ENCODE results near the gene RTL9.

RTL9 gene

DNA sequence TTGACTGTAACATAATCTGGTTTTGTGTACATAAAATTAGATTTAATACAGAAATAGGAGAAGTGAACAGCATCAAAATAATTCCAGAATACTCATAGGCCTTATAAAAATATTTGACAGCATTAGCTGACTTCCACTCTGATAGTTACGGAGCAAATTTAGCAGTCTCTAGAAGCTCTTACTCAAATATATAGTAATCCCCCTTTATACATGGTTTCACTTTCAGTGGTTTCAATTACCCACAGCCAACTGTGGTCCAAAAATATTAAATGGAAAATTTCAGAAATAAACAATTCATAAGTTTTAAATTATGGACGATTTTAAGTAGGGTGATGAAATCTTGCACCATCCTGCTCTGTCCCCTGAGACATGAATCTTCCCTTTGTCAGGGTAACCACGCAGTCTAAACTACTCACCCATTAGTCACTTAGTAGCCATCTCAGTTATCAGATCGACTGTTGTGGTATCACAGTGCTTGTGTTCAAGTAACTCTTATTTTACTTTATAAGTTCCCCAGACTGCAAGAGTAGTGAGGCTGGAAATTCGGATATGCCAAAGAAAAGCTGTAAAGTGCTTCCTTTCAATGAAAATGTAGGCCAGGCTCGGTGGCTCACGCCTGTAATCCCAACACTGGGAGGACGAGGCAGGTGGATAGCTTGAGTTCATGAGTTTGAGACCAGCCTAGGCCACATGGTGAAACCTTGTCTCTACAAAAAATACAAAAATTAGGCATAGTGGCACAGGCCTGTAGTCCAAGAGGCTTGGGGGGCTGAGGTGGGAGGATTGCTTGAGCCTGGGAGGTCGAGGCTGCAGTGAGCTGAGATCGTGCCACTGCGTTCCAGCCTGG lies 17.2 kb upstream of the RTL9 start:
- DNase-seq (ENCODE audit: low read depth, low spot score): peak; percentile 20

DNA sequence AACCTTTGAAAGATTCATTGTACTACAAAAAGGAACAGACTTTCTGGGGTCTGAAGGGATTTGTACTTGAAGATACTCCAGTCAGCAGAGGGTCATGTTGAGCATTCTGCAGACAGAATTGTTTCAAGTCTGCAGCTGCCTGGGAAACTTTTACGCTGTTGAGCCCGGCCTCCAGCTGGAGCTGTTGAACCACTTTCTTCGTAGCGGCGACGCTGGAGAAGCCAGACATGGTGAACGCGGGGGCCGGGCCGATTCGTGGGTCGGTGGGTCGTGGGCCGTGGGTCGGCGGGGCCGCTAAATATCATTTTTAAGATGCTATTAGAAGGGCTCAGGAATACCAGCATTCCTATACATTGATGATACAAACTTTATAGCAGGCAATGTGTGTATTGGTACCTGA lies 12.0 kb upstream of the RTL9 start:
- DNase-seq (ENCODE audit: low read depth, low spot score): no peak

DNA sequence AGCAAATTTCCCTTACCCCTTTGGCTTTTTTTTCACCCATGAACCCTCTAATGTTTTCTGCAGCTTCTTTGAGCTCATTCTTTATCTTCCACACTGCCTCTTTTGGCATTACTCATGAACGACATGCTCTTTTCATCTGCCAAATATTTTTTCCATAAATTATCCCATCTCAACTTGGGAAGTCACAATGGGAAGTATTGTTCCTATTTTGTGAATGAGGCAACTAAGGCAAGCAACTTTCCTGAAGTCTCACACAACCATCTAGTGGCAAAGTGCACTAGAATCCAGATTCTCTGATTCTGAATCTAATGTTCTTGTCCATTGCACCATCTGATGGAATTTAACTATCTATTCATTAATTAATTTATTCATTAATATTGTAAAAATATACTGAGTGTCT lies 625 bp downstream of the RTL9 start:
- no peak for DNase-seq (ENCODE audit: low read depth, low spot score)

DNA sequence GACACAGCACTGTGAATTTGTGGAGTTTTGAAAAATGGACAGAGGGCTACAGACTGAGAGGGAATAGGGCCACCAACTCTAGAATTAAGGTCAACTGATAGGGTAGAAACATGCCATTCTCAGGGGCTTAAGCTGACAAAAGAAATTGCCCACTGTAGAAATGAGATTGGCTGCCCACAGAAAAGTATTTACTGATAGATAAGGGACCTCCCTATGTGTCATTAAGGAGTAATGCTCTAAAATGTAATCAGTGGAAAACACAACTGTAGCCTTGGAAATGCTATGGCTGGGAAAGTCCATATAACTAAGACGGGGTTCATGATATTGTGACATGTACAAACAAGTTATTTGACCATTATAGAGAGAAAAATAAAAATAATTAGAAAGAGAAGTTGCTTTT lies 4.6 kb downstream of the RTL9 start:
- DNase-seq (ENCODE audit: low read depth, low spot score): no peak

DNA sequence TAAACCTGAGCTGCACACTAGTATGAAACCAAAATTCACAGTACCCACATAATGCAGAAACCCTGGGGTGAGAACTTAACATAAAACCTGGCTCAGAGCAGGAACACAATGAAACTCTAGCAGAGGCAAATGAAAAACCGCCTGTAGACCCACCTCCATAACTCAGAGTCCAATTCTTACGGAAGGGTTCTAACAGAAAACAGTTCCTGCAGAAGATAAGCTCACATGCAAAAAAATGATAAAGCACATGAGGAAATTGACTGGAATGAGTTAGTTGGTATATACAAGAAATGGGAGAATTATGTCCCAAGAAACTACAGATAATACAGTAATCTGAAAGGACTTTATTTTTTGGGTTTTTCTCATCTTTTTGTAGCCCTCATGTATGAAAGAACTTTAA lies 14.7 kb downstream of the RTL9 start:
- DNase-seq (ENCODE audit: low read depth, low spot score): no peak

DNA sequence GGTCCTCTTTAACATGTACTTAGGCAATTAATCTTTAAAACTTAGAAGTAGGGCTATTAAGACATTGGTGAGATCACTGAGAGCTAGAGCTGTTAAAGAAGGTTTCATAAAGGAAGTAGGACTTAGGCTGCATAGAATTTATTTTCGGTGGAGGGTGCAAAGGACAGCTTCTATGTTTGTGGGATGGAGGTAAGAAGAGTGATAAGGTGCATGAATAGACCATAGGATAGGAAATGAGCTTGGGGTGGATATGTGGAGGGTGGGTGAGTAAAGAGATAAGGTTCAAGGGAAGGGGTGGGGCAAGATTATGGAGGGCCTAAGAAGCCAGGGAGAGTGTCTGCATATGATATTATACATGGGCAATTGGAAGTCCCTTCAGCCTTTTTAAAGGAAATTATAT lies 15.9 kb downstream of the RTL9 start:
- no peak for DNase-seq (ENCODE audit: low read depth, low spot score)

DNA sequence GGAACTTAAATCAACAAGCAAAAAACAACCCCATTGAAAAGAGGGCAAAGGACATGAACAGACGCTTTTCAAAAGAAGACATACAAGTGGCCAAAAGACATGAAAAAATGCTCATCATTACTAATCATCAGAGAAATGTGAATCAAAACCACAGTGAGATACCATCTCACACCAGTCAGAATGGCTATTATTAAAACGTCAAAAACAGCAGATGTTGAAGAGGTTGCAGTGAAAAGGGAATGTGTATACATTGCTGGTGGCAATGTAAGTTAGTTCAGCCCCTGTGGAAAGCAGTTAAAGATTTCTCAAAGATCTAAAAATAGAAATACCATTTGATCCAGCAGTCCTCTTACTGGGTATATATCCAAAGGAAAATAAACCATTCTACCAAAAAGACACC lies 22.6 kb downstream of the RTL9 start:
- no peak for DNase-seq (ENCODE audit: low read depth, low spot score)

DNA sequence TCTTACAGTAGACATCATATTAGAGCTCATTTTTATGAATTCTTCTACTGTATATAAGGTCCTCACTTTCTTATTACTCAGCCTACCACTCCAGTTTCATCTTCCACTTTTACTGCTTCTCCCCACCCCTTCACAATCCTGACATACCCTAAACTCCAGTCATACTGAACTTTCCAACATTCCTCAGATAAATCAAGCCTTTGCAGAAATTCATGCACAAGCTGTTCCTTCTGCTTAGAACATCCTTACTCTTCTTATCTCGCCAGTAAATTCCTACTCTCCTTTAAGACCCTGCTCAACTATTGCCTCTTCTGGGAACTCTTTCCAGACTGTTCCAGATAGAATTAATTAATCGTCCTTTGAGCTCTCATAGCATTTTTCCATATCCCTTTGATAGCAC lies 24.8 kb downstream of the RTL9 start:
- DNase-seq (ENCODE audit: low read depth, low spot score): peak; percentile 67

DNA sequence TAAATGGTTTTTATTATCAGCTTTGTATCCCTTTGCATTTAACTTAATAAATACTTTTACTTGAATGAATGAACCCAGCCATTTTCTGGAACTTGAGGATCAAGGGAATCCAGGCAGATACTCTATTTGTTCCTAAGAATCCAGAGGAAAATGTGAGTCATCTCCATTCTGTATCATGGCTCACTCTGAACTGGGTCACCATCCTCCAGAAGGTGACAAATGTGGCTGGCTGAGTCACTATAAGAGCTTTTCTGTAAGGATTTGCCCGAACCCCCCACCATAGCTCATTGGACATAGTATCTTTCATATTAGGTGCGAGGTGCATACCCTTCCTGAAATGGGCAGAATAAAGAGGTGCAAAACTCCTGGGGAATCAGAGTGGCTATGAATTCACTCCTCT lies 25.8 kb downstream of the RTL9 start:
- DNase-seq (ENCODE audit: low read depth, low spot score): peak; percentile 28

DNA sequence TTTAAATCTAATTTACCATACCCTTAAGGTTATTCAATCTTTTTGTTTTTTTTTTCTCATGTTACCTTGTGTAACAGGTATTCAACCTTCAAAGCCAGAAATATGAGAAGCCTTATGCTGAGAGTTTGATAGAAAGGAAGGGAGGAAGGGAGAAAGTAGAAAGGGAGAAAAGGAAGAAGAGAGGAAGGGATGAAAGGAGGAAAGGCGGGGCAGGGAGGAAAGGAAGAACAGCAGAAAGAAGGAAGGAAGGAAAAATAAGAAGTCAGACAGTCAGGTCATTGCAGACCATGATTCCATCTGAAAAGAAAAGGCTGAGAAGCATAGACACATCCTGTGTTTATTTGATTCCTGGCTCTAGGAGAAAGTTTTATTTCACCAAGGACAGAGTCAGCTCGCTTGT lies 30.9 kb downstream of the RTL9 start:
- no peak for DNase-seq (ENCODE audit: low read depth, low spot score)

DNA sequence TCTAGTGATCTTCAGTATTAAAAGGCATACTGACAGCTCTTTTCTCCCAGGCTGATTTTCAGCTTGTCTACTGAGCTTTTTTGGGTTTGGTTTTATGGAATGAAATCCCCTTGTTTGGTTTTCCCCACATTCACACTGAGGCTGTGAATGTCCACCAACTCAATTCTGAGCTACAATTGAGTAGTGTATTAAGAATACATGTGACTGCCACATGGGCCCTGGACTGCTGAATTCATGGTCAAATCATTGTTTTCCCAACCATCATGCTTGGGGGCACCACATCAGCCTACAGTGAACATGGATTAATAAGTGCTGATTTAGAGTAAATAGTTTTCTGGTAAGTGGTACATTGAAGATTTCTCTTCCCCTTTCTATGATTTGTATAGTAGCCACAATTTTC lies 32.4 kb downstream of the RTL9 start:
- DNase-seq (ENCODE audit: low read depth, low spot score): no peak

DNA sequence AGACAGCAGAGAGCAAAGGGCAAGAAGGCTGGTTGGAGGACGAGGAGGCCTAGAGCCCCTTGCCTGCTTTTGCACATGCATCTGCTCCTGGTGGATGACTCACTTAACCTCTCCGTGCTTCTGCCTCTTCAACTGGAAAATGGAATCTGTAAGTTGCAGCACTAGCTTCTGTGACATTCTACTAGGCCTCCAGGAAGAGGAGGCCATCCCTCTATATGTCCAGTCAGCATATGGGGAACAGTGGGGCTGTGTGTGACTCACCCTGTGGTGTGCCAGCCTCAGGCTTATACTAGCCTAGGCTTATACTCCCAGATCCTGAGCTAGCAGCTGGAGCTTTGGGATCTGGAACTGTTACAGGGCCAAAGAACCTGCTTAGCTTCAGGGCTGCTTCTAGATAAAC lies 36.0 kb downstream of the RTL9 start:
- DNase-seq (ENCODE audit: low read depth, low spot score): peak; percentile 38

DNA sequence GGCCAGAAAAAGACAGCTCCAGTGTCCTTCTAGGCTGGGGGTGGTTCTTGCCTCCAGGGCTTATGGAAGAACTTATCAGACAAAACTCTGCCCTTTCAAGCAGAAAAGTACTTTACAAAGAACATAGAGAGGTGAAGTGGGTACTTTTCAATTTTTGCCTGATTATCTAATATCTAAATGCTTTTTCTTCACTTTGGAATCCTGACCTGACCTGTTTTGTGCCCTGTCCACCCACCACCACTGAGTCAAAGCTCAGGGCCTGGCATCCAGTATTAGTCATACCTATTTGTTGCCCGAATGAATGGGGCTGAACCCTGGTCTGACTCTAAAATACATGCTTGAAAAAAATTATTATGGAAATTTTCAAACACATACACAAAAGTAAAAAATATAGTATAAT lies 37.2 kb downstream of the RTL9 start:
- no peak for DNase-seq (ENCODE audit: low read depth, low spot score)

DNA sequence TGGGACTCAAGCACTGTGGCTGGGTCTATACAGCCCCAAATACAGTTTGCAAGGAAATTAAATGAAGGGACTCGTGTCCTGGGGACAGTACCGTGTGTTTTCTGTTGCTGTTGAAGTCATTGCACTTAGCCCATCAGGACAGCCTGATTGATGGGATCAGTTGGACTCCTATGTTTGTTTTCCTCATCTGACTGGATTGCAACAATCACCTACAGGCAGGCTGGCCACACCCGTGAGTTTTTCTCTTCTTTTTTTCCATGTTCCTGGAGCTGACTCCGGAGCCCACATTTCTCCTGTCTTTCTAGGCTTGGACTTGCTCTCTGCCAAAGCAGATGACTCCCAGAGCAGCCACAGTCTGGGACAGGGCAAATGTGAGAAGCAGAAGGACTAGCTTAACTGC lies 38.1 kb downstream of the RTL9 start:
- DNase-seq (ENCODE audit: low read depth, low spot score): no peak

DNA sequence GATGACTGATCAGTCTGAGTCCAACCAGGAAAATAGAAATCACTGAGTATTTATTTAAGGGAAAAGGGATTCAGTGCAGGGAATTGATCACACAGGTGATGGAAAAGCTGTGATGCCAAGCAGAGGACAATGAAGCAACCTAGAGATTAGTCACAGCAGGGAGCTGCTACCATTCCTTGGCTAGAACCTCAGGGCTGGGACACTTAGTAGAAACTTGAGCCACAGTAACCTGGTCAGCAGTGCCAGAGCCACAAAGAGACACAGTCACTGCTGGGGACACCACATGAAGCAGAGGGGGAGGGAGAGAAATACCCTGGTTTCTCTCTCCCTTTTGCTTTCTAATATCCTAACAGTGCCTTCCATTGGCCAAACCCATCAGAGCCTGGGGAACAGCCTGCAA lies 38.7 kb downstream of the RTL9 start:
- DNase-seq (ENCODE audit: low read depth, low spot score): no peak

DNA sequence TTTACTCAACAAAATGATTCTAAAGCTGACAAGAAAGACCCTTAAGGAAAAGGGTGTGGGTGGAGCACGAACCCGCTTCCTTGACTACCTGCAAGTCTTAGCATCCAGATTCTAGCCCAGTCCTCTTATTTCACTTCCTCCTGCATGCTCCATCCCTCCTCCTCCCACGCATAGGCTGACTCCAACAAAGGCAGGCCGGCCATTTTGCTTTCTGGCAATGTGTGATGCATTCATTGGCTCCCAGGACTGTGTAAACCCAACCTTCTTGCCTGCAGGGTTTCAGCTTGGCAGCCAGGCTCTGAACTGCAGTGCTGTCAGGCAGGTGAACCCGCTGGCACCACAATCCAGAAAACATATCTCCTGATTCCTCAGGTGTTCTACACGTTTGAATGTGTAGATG lies 39.3 kb downstream of the RTL9 start:
- no peak for DNase-seq (ENCODE audit: low read depth, low spot score)

DNA sequence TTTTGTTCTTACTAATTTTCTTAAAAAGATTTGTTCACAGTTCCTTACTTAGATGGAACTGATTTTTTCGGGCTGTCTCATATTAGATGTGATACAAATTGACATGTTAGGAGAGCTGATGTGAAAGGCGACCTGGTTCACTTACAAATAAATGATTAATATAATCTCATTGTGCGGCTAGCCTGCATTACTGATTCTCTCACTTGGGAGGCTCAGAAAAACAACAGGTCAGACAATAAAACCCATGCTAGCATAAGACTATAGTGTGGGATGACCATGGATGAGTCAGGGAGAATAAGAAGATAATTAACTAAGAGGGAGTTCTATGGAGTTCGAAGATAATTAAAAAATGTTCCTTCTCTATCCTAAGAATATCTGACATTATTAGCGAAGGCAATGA lies 40.8 kb downstream of the RTL9 start:
- DNase-seq (ENCODE audit: low read depth, low spot score): no peak

DNA sequence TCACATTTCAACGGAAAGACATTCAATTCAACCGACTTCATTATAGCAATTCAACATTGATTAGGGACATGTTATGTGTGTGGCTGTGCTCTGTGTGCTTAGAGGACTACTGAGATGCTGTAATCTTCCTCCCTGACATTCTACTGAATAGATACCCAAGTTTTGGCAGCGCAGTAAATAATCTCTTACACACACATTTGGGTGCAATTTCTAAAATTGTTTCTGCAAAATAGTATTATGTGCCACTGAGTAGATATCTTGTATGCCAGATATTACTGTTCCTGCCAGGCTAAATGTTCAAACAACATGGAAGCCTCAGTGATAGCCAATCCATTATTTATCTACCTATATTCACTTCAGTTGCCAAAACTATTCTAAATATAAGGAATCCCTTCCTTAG lies 41.3 kb downstream of the RTL9 start:
- DNase-seq (ENCODE audit: low read depth, low spot score): no peak

DNA sequence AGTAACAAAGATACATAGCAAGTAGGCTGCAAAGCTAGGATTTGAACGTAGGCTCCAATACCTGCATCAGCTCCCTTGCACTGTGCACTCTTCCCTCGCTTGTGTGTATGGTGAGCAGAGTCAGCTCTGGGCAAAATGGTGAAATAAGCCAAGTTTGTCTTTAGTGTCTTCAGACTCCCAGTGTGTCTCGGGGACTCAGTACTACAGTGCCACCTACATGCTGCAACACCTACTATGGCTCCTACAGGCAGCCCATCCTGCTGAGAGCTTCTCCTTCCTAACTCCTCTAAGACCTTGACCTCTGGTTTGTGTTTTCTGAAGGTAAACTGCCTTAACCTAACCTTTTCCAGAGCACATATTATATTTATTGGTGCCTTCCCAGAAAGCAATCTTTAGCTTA lies 42.5 kb downstream of the RTL9 start:
- no peak for DNase-seq (ENCODE audit: low read depth, low spot score)

DNA sequence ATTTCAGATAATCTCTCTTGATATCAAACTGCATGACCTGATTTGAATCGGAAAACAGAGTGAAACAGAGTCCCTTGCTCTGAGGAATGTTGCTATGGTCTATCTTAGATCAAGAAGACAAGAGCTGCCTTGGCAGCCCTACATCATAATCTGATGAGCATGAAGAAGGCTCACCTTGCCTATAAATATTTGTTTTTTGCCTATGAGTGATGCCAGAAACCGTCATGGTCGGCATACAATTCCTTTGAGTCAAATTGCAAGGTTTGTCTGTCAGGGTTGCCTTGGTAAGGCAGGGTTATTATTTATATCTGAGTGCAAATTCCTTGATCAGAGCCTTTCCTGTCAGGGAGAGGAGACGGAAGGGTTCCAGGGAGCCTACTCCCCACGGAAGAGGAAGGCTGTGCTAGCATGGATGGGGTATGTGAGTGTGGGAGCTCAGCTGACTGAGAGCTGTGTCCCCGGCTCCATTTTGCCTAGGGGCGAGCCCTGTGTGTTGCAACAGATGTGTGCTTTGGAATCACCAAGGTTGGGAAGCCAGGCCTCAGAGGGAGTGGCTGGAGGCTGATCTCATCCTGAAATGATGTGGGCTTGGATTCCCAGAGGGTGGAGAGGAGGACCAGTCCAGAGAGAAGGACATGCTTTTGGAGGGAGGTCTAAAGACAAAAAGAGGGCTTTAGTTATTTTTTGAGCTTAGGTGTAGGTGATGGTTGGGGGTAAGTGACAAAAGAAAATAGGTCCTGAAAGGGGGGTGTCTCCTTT lies 43.6 kb downstream of the RTL9 start:
- DNase-seq (ENCODE audit: low read depth, low spot score): peak; percentile 44

DNA sequence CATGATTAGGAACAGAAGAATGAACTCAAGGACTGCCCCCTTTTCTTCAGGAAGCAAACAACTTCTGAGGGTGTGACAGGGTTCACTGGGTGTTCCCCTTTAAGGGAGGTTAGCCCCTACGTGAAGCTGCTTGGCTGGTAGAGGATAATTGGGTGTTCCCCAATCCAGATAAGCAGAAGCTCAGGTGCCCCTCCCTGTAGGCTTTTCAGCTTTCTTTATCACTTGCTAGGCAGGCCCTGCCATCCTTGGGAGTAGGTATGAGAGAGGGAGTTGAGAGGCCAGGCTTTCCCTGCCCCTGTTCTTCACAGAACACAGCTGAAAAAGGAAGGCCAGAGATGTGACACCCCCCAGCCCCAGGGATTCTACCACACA lies 44.2 kb downstream of the RTL9 start:
- no peak for DNase-seq (ENCODE audit: low read depth, low spot score)

DNA sequence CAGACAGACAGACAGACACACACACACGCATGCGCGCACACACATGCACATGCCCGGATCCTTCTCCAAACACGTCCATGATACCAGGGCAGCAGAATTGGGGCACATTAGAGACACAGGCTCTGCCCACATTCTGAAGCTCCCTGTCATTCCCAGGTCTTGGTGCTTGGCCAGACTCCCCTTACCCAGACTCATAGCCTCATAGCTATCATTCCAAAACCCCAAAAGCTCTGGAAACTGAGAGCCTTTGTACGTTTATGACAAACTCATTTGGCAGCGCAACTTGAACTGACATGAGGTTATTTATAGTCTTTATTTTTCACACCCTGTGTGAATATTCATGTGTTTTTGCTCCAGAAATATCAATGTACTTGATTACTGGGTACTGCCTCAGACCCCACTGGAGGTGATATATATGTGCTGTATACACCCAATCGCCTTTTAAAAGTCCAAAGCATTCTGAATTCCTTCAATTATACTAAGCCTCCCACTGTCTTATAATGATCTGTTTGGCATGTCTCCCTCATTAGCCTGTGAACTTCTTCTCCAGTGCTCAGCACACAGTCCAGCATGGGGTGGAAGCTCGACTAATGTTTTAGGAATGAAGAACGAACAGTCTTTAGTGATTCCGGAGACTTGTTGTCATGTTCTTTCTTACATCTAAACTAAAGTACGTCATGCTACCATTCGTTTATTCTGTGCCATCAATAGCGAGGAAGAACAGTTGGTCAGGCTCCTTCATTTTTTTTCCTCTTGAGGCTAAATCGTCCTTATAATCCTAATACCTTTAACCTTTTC lies 45.0 kb downstream of the RTL9 start:
- DNase-seq (ENCODE audit: low read depth, low spot score): peak; percentile 63

DNA sequence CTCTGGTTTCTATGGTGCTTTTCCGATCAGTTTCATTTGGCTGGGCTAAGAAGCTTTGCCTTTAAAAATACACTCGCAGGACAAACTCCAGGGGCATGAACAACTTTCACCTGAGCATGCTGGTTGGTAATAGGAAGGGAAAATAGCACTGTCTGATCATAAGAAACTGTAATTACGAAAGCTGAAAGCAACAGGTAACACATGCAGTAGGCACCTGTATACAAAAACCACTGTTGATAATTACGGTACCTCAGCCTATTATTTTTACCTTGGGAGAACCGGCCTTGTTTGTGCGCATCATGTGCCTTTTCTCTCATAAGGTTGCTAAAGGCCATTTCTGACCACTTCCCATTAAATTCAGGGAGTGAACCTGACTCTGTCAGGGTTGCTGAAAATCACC lies 45.7 kb downstream of the RTL9 start:
- no peak for DNase-seq (ENCODE audit: low read depth, low spot score)

Measured in astrocyte of the hippocampus (primary cell).